ENCODE results near the gene FOXR1.
A peak's percentile ranks its signal among the peaks of the same experiment; 100 is the strongest.

Gene FOXR1, protein sequence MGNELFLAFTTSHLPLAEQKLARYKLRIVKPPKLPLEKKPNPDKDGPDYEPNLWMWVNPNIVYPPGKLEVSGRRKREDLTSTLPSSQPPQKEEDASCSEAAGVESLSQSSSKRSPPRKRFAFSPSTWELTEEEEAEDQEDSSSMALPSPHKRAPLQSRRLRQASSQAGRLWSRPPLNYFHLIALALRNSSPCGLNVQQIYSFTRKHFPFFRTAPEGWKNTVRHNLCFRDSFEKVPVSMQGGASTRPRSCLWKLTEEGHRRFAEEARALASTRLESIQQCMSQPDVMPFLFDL

DNA sequence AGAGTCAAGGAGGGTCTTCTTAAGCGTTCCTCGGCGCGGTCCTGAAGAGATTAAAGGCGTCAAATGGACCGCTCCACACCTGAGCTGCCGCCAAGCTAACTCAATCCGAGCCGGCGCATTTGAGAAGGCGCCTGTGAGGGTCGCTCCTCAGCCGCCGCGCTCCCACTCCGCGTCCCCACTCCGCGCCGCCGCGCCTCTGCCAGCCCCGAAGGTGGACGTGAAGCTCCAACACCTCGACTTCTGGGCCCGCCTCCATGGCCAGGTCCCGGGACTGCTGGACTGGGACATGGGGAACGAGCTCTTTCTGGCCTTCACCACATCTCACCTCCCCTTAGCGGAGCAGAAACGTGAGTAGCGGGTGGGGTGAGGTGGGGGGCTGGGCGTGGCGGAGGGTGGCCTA lies at the start of gene FOXR1:
Gene FOXR1, plus strand, starts transcription at position 116 of the 400 bp plus-strand sequence. Its CDS starts 171 bp downstream, at position 287.
- no peak for DNase-seq

DNA sequence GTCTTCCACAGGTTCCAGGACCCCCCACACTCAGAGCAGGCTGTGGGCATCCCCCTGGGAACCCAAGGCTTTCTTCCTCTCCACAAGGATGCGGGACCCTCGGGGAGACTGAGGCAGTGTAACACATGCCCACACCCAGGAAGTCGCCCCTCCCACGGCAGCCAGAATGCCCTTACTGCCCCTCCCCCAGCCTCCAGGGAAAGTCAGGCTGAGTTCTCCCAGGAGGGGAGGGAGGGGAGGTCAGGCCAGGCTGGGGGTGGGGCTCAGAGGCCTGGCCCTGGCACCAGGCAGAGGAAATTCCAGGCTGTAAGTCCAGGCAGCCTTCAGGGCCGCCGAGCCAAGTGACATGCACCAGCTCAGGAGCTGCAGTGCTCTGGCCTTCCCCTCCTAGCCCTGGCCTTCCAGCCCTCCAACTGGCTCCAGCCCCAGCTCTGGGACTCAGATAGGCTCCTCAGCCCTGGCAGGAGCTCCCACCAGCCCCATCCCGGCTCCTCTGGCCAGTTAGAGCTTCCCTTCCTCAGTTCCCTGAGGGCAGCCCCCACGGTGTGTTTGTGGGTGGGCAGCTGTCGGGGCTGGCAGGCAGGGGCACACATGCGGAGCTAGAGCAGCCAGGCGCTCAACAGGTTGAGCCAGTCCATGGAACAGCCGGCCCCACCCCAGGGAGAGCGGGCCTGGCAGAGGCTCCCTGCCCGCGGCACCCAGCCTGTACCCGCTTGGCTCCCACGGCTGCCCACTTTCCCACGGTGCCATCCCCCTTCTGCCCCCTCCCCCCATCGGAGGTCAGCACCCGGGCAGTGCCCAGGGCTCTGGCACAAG lies 49.4 kb upstream of the FOXR1 start:
- no peak for DNase-seq

DNA sequence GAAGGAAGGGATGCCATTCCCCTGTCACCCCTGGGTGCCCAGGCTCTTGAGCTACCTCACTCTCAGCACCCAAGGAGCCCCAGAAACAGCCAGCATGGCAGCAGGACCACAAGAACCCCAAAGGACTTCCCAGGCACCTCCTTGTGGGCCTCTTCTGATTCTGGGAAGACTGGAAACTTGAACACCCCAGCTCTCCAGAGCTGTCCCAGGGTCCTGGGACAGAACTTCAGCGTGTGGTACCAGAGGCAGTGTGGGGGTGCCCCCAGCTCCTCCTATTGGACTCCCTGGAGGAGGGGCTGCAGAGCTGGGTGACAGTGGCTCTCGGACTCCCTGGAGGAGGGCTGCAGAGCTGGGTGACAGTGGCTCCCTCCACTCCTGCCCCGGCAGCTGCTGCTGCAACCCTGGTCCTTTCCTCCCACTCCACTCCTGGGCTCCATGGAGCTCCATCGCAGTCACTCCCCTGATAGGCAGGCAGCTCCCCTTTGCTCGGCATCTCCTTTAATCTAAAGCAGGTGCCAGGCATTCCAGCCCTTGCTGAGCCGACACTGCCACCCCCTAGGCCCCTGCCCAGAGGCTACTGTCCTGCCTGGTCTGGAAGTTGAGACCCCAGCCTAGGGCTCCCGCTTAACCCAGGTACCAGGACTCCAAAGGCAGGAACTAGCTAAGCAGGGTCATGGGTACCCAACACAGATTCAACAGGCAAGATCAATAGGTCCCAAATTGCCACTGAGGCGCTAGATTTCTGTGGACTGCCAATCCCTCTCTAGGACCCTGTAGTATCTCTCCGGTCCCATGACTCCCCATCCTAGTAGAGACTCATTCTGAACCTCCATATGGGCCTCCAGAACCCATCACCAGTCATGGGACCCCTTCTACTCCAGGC lies 48.6 kb upstream of the FOXR1 start:
- no peak for DNase-seq

DNA sequence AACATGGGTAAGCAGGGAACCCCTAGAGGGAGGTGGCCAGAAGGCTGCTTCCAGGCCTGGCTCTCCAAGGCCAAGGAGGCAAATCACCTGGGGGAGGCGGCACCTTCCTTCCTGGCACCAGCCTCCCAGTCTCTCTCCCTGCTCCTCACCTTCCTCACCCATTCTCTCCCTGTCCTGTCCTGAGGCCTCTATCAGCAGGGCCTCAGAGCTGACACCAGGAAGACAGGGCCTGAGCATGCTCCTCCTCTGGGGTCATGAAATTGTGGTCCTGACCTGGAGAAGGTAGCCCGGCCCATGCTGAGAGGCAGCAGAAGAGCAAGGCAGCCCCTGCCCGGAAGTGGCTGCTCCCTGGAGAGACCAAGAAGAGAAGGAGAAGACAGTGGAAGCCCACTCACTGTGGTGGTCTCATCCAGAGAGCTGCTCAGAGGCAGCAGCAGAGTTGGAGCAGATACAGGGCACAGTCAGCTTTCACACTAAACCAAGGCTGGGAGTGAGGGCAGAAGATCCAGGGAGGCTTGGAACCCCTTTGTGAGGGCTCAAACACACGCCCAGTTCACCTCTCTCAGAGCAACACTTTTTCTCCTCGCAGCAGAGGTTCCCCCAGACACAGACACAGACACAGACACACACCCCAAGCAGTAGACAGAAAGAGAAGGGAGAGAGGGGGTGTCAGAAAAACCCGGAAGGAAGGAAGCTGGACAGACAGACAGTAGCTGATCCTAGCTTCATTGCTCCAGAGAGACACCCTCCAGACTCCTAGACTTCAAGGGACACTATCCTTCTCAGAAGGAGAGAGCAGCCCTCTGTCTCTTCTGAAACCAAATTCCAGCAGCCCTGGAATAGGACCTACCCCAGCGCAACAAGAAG lies 47.6 kb upstream of the FOXR1 start:
- no peak for DNase-seq

DNA sequence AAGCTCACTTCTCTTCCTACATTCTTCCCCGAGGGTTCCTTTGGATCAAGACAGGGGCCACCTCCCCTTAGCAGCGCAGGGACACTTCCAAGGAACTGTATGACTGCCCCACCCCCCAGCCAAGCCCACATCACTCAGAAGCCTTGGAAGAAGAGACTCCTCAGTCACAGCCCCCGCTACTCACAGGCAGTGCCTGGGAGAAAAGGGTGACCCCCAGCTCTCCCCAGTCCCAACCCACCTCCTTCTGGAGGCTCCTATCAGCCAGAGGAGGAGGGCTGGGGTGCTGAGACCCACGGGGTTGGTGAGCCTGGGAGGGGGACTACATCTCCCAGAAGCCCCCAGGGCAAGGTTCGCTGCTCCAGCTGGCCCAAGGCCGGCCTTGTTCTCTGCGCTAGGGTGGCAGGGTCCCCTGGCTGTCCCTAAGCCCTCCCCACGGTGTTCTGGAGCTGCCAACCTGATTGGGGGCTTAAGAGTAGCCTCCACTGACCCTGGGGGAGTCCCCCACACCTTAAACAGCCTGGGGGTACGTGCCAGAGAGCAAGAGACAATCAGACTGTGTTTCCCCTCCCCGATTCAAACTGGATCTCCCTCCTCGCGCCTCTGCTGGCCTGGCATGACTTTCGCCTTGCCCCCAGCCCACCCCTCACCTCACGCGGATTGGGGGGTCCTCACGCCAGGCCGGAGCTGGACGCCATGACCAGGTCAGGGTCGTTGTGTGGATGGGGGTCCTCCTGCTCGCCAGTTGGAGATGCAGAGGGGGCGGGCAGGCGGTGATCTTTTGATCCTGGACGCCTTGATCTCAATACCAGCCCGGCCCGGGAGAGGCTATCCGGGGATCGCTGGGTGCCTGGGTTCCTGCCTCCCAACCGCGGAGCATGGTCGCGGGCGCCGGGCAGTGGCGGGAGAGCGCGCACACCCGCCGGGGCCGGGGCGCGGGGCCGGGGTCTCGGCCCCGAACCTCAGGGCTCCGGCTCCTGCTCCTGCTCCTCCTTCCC lies 46.7 kb upstream of the FOXR1 start:
- DNase-seq, result peak; percentile 60 to 63

DNA sequence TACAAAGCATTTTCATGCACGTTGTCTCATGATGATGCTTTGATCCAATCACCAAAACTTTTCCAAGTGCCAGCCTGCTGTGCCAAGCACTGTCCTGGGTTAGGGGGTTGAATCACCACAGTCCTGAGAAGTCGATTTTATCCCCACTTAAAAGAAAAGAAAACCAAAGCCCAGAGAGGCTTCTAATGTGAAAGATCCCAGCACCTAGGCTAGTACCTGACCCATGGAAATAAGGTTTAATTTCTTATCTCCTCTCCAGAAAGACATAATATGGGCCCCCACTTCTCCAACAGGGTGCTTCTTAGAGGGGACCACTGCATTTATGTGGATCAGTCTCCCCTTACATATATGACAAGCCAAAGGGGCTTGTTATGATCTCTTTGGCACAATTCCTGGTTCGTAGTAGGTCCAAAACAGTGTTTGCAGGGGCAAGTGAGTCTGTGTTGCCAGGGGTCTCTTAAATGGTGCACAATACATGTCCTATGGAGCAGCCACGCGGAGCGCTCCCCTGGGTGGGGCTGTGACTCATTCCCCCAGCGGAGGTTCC lies 43.9 kb upstream of the FOXR1 start:
- DNase-seq, result no peak

DNA sequence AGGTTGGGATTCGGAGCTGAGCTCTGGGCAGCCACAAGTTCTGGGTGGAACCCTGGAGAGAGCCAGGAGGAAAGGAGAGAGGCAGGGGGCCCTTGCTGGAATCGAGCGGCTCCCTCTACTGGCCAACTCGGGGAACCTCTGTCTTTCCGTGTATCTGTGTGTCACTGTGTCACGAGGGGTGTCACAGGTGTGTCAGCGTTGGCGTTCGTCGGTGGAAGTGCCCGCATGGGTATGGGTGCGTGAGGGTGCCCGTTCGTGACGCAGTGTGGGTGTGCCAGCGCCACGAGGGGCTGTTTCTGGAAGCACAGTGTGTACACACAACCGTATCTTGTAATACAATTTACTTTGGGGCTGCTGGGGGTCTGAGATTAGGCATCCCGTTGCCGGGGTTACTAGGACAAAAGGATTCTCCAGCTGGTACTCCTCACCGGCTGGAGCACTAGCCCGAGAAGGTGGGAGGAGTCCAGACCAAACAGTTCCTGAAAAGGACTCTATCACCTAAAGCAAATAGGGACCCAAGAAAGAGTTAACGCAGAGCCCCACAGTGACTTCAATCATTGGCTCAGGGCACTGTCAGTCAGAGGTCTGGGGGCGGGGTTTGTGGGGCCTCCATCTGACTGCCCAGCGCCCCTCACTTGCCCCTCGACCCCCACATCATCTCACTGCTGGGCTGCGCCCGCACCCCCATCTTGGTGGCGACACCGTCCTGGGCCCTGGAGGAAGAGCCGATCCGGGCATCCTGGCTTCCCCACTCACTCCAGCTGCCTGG lies 43.3 kb upstream of the FOXR1 start:
- DNase-seq, result peak; percentile 94 to 95

DNA sequence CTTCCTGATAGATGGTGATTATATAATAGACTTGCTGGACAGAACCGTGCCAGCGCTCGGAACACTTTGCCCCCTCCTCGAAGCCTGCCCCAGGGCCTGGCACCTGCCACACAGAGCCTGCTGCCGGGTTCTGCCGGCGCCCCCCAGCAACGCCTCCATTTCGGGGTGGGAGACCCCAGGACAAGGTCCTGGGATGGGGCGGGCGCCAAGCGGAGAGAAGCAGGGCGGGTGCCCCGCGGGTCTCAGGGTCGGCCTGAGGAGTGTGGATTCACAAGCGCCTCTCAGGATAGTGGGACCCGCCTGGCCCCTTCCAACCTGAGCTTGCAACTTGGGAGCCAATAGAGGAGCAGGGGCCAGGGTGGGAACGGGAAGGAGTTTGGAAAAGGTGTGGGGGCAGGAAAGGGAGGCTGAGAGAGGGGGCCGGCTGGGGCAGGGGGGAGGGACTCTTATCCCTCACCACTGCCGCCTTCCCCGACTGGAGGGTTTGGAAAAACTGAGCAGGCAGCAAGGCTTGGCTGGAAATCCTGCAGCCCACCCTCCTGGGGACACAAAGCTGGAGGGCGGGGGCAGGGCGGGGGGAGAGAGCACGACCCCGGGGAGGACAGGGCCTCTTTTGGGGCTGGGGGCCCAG lies 42.6 kb upstream of the FOXR1 start:
- peak; percentile 61 to 65 for DNase-seq

DNA sequence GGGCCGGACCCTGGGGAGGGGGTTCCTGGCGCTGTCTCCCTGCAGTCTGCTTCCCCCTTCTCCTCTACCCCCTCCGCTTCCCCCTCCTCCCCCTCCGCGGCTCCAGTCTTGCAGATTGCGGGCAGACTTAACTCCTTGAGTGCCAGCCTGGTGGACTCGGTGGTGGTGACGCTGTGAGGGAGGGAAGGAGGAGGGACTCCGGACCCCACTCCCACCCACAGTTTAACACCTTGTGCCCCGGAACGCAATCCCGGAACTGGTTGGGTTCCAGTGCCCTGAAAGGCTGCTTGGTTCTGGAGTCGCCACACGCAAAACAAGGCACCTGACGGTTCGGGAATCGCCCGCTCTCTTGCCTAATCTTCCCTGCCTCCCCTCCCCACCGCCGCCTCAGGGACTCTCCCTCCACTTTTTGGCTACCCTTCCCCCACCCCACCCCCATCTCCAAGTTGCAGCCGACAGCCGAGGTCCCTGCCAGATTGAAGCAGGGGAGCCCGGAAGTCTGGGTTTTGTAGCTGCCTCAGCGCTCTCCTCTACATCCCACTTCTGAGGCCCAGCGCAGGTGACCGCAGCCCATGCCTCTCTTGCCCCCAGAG lies 42.0 kb upstream of the FOXR1 start:
- DNase-seq, result peak; percentile 73 to 79

DNA sequence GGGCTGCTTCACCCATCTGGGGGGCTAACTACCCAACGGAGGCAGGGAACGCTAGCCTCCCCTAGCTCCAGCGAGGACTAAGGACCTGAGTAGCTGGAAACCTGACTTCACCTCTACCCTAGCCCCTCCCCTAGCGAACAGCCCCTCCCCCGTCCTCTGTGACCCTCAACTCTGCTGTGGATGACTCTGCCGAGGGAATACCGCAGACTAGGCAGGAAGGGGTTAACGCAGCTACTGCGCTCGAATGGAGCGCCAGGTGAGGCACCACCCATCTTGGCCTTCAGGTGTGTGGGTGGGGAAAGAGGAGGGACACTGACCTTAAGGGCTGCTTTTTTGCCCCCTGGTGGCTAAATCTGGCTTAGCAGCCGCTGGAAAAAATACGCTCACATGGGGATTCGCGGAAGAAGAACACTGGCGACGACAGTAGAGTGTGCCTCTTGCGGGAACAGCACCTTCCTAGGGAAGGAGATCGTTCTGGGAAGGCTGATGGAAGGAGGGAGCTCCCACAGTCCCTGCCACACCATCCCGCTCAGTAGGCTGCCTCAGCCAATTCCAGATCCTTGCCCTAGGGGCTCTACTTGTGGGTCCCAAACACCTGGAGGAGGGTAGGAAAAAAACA lies 41.4 kb upstream of the FOXR1 start:
- DNase-seq, result peak; percentile 89 to 91

DNA sequence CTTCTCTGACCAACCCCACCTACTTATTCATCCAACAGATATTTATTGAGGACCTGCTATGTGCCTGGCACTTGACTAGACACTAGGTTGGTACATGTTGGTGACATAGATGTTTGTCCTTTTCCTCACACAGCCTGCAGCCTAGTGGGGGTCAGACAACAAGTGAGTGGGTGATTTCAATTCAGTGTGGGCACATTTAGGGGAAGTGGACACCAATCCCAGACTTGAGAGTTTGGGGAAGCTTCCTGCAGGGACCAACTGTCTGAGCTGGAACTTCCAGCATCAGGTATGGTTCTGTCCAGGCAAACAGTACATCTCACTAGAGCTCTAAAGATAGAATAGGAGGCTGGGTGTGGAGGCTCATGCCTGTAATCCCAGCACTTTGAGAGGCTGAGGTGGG lies 40.0 kb upstream of the FOXR1 start:
- DNase-seq, result no peak

DNA sequence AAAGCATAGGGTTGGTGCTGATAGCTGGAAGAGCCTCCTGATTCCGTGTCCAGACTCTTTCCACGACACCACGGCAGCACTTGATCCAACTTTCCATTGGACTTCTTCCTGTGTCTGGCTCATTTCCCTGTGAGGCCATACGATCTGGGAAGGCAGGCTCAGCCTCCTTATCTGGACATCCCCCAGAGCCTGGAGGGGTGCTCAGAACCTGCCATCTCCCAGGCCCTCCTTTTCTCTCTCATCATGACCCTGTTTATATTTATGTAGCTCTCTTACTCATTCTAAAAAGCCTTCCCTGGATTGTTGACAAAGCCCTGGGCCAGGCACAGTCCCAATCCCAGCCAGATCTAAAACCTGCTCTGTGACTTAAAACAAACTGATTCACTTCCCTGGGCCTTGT lies 38.1 kb upstream of the FOXR1 start:
- DNase-seq, result no peak

DNA sequence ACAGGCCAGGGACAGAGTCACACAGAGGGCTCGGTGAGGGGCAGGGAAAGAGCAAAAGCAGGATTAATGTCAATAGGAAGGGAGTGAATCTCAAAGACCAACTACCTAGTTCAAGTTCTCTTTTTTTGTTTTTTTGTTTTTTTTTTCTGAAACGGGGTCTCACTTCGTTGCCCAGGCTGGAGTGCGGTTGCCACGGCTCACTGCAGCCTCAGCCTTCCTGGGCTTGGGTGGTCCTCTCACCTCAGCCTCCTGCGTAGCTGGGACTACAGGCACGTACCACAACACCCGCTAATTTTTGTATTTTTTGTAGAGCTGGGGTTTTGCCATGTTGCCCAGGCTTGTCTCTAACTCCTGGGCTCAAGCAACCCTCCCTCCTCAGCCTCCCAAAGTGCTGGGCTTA lies 36.2 kb upstream of the FOXR1 start:
- no peak for DNase-seq

DNA sequence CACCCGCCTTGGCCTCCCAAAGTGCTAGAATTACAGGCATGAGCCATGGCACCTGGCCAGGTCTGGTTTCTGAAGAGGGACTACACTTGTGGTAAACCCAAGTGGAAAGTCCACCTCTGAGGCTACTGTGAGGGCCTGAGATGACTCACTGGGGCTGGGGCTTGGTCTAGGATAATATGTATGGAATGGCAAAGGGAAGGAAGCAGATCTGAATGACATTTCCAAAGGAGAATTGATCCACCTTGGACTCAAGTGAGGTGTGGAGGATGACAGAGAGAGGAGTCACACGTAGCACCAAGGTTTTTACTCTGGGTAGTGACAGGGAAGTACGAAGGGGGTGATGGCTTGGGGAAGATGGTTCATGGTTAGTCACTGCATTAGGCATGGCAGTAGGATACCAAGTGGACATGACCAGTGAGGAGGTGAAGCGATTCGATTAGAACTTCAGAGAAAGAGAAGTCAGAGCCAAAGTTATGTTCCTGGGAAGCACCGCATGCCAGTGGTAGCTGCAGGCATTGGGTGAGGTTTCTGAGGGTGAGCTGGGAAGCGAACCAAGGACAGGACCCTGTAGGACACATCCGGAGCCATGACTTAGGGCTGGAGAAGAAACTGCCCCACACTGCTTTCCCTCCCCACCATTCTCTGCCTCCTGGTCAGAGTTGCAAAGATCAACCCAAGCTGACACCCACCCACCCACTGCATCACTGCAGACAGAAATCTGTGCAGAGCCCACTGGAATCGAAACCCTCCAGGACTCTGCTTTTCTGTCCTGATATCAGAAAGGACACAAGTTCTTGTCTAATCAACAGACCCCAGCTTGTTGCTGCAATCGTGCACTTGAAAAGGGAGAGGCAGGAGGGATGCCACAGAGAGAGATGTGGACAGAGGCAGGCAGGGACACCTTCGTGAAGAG lies 32.8 kb upstream of the FOXR1 start:
- no peak for DNase-seq

DNA sequence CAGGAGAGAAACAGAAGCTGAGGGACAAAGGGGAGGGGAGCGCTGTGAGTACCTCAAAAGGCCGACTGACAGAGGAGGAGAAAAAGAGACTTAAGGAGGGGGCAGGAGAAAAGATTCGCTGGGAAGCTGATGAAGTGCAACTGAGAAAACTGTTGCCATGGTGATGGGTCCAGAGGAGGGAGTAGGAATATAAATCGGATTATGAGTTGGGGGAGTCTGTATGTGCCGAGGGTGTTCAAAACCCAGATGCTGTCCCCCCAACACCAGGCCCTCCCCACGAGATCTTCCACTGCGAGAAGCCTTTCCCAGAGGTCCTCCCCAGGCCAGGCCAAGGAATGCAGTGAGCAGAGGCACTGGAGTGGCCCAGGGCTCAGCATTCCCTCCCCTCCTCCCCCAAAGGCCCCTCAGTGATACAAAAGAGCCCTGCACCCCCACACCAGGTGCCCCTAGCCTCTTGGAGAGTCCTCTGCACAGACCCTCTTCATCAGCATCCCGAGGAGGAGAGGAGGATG lies 32.1 kb upstream of the FOXR1 start:
- no peak for DNase-seq

DNA sequence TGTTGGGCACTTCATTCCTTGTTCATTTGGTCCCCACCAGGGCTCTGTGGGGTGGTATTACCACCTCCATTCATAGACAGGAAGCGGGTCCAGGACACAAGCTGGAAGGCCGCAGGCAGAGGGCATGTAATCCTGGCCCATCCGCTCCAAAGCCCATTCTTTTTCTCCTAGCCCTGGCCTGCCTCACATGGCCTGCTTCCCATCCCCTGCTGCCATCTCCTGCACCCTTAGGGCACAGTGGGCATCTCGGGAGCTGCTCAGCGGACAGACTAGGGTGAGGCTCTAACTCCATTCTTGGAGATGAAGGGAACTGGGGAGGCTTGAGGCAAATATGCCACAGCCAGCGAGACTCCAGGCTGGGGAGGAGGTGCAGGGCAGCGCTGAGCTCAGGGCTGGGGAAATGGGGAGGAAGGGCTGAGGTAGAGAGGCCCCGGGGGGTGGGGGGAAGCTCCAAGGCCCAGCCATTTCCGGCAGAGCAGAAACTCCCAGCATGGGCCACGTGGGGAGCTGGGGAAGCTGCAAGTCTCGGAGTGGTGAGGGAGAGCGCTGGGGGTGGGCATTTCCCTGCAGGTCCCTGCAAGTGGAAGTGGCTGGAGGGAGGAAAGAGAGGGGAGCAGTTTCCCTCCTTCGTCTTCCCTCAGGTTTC lies 31.5 kb upstream of the FOXR1 start:
- DNase-seq, result peak; percentile 72 to 75

DNA sequence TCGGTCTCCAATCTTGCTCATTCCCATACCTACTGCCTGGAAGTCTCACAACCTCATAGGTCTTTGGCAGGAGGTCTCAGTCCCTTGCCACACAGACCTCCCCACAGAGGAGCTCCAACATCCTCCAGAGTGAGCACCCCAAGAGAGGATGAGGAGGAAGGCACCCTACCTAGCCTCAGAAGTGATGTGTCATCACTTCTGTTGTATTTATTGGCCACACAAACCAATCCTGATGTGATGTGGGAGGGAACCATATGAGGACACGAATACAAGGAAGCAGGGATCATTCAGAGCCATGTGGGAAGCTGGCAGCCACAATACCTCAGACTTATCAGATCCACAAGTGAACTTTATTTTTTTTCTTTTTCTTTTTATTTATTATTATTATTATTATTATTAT lies 24.5 kb upstream of the FOXR1 start:
- DNase-seq, result no peak
